HCT116 (cell line): ENCODE data around the gene TMEM147. TPM values are rescaled to one million over a fixed set of nuclear protein-coding genes. Genes with fewer than 3 reads are reported as not detected.

Experiments
- ATAC-seq: fragments of 200-7000 bp; cut with Tn5 transposase; 2 replicates; pipeline ENCODE4 v1.9.1; 2020; ENCODE audit warnings: mild to moderate bottlenecking, moderate library complexity
- BruUV-seq: library from RNA; stranded (reverse); fragments of 400-500 nt; replicated peaks from 2 replicates; lab custom pipeline; 2021; lab: Mats Ljungman, UMichigan
- CTCF ChIA-PET: fragments of 300-600 bp; sonication (Branson Sonifier 250); formaldehyde crosslinking; loops from one replicate; lab custom pipeline; 2021; ENCODE audit warnings: antibody characterized with exemption; lab: Charles Lee
- POLR2A ChIA-PET: fragments of 300-600, 350-600 bp; sonication (Branson Sonifier 250); formaldehyde crosslinking; loops from one replicate; lab custom pipeline; 2021; ENCODE audit warnings: antibody characterized with exemption; lab: Charles Lee
- RAD21 ChIA-PET, 2 experiments: fragments of 300-600 bp; sonication (Branson Sonifier 250); formaldehyde crosslinking; loops; one replicate each; lab custom pipeline; 2023; ENCODE audit warnings: low total read pairs in 2 of 2; ENCODE audit not compliant: uncharacterized antibody in 2 of 2, unreplicated experiment in 2 of 2, low non-redundant PET in 1 of 2; lab: Charles Lee
- DNase-seq: peaks from one replicate; pipeline ENCODE4 v3.0.0-alpha.2; 2010; ENCODE audit warnings: low read depth, low spot score
- H2AFZ ChIP-seq: fragments of 200-600 bp; shearing (Covaris generic), sonication (generic); 2 replicates; pipeline ENCODE4 v1.6.1; 2017; ENCODE audit warnings: low read depth, mixed run types, mixed read lengths, antibody characterized with exemption, low read length; ENCODE audit not compliant: poor library complexity, severe bottlenecking
- H3K27ac ChIP-seq: 2 replicates; pipeline ENCODE4 v1.5.1; 2012; ENCODE audit warnings: low read depth, low read length
- H3K27me3 ChIP-seq: fragments of 200-600 bp; sonication (generic); 2 replicates; pipeline ENCODE4 v1.6.1; 2016; ENCODE audit warnings: mixed run types, low read length, mixed read lengths; ENCODE audit not compliant: insufficient read depth
- H3K36me3 ChIP-seq, 2 experiments: fragments of 200-500 bp in 1 of 2; fragments of 200-600 bp in 1 of 2; sonication (Bioruptor generic) in 1 of 2; sonication (generic) in 1 of 2; 2 replicates each; pipeline versions ENCODE4 v1.5.1 to v1.6.1; 2014 to 2016; ENCODE audit warnings: low read length in 2 of 2, inconsistent platforms in 1 of 2, mixed read lengths in 1 of 2, mixed run types in 1 of 2; ENCODE audit not compliant: insufficient read depth in 2 of 2, control insufficient read depth in 1 of 2
- H3K4me1 ChIP-seq, 2 experiments: fragments of 200-600 bp in 1 of 2; sonication (generic) in 1 of 2; 2 replicates each; pipeline versions ENCODE4 v1.5.1 to v1.6.1; 2012 to 2017; ENCODE audit warnings: low read length in 2 of 2, inconsistent platforms in 1 of 2, mild to moderate bottlenecking in 1 of 2, mixed read lengths in 1 of 2, mixed run types in 1 of 2, moderate library complexity in 1 of 2; ENCODE audit not compliant: insufficient read depth in 2 of 2, control insufficient read depth in 1 of 2
- H3K4me2 ChIP-seq: fragments of 200-600 bp; sonication (generic); 2 replicates; pipeline ENCODE4 v1.6.1; 2017; ENCODE audit warnings: mixed run types, low read length, mixed read lengths
- H3K4me3 ChIP-seq, 2 experiments: fragments of 200-600 bp in 1 of 2; sonication (generic) in 1 of 2; replicated peaks in 1 of 2; 2 replicates each; pipeline ENCODE4 v1.5.1; 2011 to 2016; ENCODE audit warnings: low read length in 2 of 2, control low read depth in 1 of 2, low read depth in 1 of 2, mild to moderate bottlenecking in 1 of 2, mixed read lengths in 1 of 2, mixed run types in 1 of 2
- H3K79me2 ChIP-seq: fragments of 200-600 bp; sonication (generic); 2 replicates; pipeline ENCODE4 v1.6.1; 2017; ENCODE audit warnings: mild to moderate bottlenecking, mixed run types, low read length, moderate library complexity, mixed read lengths; ENCODE audit not compliant: insufficient read depth
- H3K9ac ChIP-seq: fragments of 200-600 bp; sonication (generic); 2 replicates; pipeline ENCODE4 v1.6.1; 2016; ENCODE audit warnings: low read length, mixed read lengths
- H3K9me2 ChIP-seq: fragments of 200-600 bp; sonication (generic), shearing (Covaris generic); 2 replicates; pipeline ENCODE4 v1.6.1; 2017; ENCODE audit warnings: mixed run types, mild to moderate bottlenecking, moderate library complexity; ENCODE audit not compliant: insufficient read depth
- H3K9me3 ChIP-seq, 2 experiments: fragments of 200-500 bp in 1 of 2; fragments of 200-600 bp in 1 of 2; sonication (Bioruptor generic) in 1 of 2; sonication (generic) in 1 of 2; 2 replicates each; pipeline ENCODE4 v1.6.1; 2014 to 2017; ENCODE audit warnings: low read length in 2 of 2, mixed read lengths in 2 of 2, inconsistent platforms in 1 of 2, low read depth in 1 of 2, mild to moderate bottlenecking in 1 of 2, mixed run types in 1 of 2, moderate library complexity in 1 of 2; ENCODE audit not compliant: control insufficient read depth in 1 of 2, insufficient read depth in 1 of 2
- H4K20me1 ChIP-seq: fragments of 200-600 bp; sonication (generic), shearing (Covaris generic); 2 replicates; pipeline ENCODE4 v1.6.1; 2017; ENCODE audit warnings: mixed run types, mild to moderate bottlenecking, moderate library complexity; ENCODE audit not compliant: insufficient read depth
- CEBPB ChIP-seq: IDR thresholded peaks from 2 replicates; pipeline ENCODE4 v1.6.1; 2012; ENCODE audit warnings: low read depth
- ELF1 ChIP-seq: IDR thresholded peaks from 2 replicates; pipeline ENCODE4 v1.6.1; 2012; ENCODE audit warnings: low read depth, borderline replicate concordance
- EZH2 ChIP-seq: fragments of 200-600 bp; sonication (generic); IDR thresholded peaks from 2 replicates; pipeline ENCODE4 v1.6.1; 2017; ENCODE audit warnings: antibody characterized with exemption, mixed run types
- EZH2phosphoT487 ChIP-seq: fragments of 200-600 bp; IDR thresholded peaks from 2 replicates; pipeline ENCODE4 v1.6.1; 2018; ENCODE audit warnings: antibody characterized with exemption, borderline replicate concordance
- JUND ChIP-seq: IDR thresholded peaks from 2 replicates; pipeline ENCODE4 v1.6.1; 2012
- POLR2A ChIP-seq: IDR thresholded peaks from 2 replicates; pipeline ENCODE4 v1.7.0; 2011; ENCODE audit warnings: borderline replicate concordance; ENCODE audit not compliant: insufficient read depth, insufficient read length; ENCODE audit errors: extremely low read depth
- POLR2AphosphoS5 ChIP-seq: IDR thresholded peaks from 2 replicates; pipeline ENCODE4 v1.6.1; 2011; ENCODE audit warnings: mild to moderate bottlenecking, low read depth, low read length, moderate library complexity
- RAD21 ChIP-seq: IDR thresholded peaks from 2 replicates; pipeline ENCODE4 v1.6.1; 2012; ENCODE audit warnings: low read depth, mild to moderate bottlenecking
- SIN3A ChIP-seq: IDR thresholded peaks from 2 replicates; pipeline ENCODE4 v1.6.1; 2012; ENCODE audit warnings: low read depth
- SP1 ChIP-seq: IDR thresholded peaks from 2 replicates; pipeline ENCODE4 v1.6.1; 2012; ENCODE audit warnings: low read depth
- TCF7L2 ChIP-seq: IDR thresholded peaks from 2 replicates; pipeline ENCODE4 v1.7.0; 2011; ENCODE audit warnings: borderline replicate concordance, inconsistent platforms; ENCODE audit not compliant: insufficient read depth, insufficient read length; ENCODE audit errors: extremely low read depth
- intact Hi-C: fragments of 100-400 bp; cut with micrococcal nuclease; formaldehyde crosslinking; loops from 2 replicates; pipeline ENCODE4 v1.10.0; 2022
- total RNA-seq: library from RNA; stranded (reverse); gene quantifications from one replicate; pipeline ENCODE4 v1.2.1, GENCODE V29; 2021; ENCODE audit not compliant: unreplicated experiment
- TF ChIP-seq, protein P1 (sequence below): IDR thresholded peaks from 2 replicates; pipeline ENCODE4 v1.6.1; 2012; ENCODE audit warnings: low read depth

The TMEM147 gene
- total RNA-seq, 1 experiment from 2014 or later: 128 TPM

DNA sequence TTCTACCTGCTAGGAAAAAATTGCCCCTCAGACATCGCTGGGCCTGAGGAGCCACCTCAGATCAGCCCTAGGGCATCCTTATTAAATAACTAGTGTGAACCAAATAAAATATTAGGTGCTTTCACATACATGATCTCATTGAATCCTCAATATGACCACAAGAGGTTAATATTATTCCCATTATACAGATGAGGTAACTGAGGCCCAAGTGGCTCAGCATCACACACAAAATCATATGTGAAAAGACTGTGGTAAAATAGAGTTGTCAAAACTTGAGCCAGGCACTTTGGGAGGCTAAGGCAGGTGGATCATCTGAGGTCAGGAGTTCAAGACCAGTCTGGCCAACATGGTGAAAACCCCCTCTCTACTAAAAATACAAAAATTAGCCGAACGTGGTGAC is 29.1 kb upstream of the TMEM147 start:
- no peak overlapping the region for H3K27ac ChIP-seq
- intact Hi-C loops: no loop called here
- ATAC-seq (no peak), DNase-seq (no peak)
- no peaks in the 10 kb centered on the region for H3K79me2 ChIP-seq
- no peaks in the 10 kb centered on the region for H4K20me1 ChIP-seq
- ChIA-PET CTCF (no interaction called here), RAD21 (no interaction called here), POLR2A (no interaction called here)
- BruUV-seq: no TSS peak
- no peaks in the 10 kb centered on the region for H3K36me3 ChIP-seq
- H3K4me2 ChIP-seq: no peak overlapping the region
- peaks cover 19 to 46% of the 10 kb centered on the region in 2 experiments for H3K4me1 ChIP-seq
- H2AFZ ChIP-seq: no peak overlapping the region
- no peaks in the 10 kb centered on the region for H3K27me3 ChIP-seq
- no peak overlapping the region for H3K9ac ChIP-seq
- H3K4me3 ChIP-seq: no peak overlapping the region
- H3K9me3 ChIP-seq: no peaks in the 10 kb centered on the region
- H3K9me2 ChIP-seq: no peaks in the 10 kb centered on the region
- no peak for TF ChIP-seq RAD21
- no peak for TF ChIP-seq SP1
- TF ChIP-seq, protein P1, sequence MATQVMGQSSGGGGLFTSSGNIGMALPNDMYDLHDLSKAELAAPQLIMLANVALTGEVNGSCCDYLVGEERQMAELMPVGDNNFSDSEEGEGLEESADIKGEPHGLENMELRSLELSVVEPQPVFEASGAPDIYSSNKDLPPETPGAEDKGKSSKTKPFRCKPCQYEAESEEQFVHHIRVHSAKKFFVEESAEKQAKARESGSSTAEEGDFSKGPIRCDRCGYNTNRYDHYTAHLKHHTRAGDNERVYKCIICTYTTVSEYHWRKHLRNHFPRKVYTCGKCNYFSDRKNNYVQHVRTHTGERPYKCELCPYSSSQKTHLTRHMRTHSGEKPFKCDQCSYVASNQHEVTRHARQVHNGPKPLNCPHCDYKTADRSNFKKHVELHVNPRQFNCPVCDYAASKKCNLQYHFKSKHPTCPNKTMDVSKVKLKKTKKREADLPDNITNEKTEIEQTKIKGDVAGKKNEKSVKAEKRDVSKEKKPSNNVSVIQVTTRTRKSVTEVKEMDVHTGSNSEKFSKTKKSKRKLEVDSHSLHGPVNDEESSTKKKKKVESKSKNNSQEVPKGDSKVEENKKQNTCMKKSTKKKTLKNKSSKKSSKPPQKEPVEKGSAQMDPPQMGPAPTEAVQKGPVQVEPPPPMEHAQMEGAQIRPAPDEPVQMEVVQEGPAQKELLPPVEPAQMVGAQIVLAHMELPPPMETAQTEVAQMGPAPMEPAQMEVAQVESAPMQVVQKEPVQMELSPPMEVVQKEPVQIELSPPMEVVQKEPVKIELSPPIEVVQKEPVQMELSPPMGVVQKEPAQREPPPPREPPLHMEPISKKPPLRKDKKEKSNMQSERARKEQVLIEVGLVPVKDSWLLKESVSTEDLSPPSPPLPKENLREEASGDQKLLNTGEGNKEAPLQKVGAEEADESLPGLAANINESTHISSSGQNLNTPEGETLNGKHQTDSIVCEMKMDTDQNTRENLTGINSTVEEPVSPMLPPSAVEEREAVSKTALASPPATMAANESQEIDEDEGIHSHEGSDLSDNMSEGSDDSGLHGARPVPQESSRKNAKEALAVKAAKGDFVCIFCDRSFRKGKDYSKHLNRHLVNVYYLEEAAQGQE: no peak
- TF ChIP-seq TCF7L2: no peak
- no peak for TF ChIP-seq EZH2phosphoT487
- no peak for TF ChIP-seq POLR2A
- TF ChIP-seq ELF1: no peak
- no peak for TF ChIP-seq CEBPB
- TF ChIP-seq EZH2: no peak
- TF ChIP-seq JUND: no peak
- TF ChIP-seq SIN3A: no peak
- no peak for TF ChIP-seq POLR2AphosphoS5
- TF ChIP-seq, all 23 proteins: peak for 0
